Body of pancreas (tissue), 4 donors: Measurements from ENCODE around the gene CCDC30. TPM values are rescaled to one million over a fixed set of nuclear protein-coding genes. Genes with fewer than 3 reads are reported as not detected.

Source experiments
- ATAC-seq: fragments of 150-250 bp; one replicate; pipeline ENCODE4 v1.9.1; 2016
- DNase-seq, 4 donors: peaks; one replicate each; pipeline ENCODE4 v3.0.0-alpha.2; 2019
- H3K27ac ChIP-seq, 4 donors: fragments of 200-600 bp; sonication (generic); 1 replicate in 3 of 4; 2 replicates in 1 of 4; pipeline versions ENCODE4 v1.5.1 to v1.6.1; 2016 to 2019; ENCODE audit warnings: mild to moderate bottlenecking in 1 of 4, mixed read lengths in 1 of 4, moderate library complexity in 1 of 4
- H3K27me3 ChIP-seq, 2 donors: fragments of 200-600 bp; sonication (generic); one replicate each; pipeline ENCODE4 v1.6.0; 2016; ENCODE audit warnings: mild to moderate bottlenecking in 1 of 2
- H3K36me3 ChIP-seq, 2 donors: fragments of 200-600 bp; sonication (generic); replicated peaks in 1 of 2; 2 replicates each; pipeline ENCODE4 v1.5.1; 2016; ENCODE audit warnings: low read depth in 2 of 2; ENCODE audit not compliant: insufficient read depth in 1 of 2
- H3K4me1 ChIP-seq: fragments of 200-600 bp; sonication (generic); one replicate; pipeline ENCODE4 v1.6.0; 2016
- H3K4me3 ChIP-seq, 2 donors: fragments of 200-600 bp; sonication (generic); 1 replicate in 1 of 2; 2 replicates in 1 of 2; pipeline ENCODE4 v1.5.1; 2016 to 2019
- H3K9me3 ChIP-seq, 3 donors: fragments of 200-600 bp; sonication (generic); 1 replicate in 2 of 3; 2 replicates in 1 of 3; pipeline ENCODE4 v1.5.1; 2016
- CTCF ChIP-seq, 7 experiments: fragments of 450-650 bp in 4 of 7; fragments of 200-600 bp in 3 of 7; sonication (generic) in 3 of 7; IDR thresholded peaks; one replicate each; pipeline ENCODE4 v1.5.1; 2016 to 2019; ENCODE audit warnings: antibody characterized with exemption in 7 of 7
- POLR2A ChIP-seq, 3 donors: fragments of 450-650 bp; IDR thresholded peaks; one replicate each; pipeline ENCODE4 v1.6.1; 2016; ENCODE audit warnings: antibody characterized with exemption in 3 of 3, mild to moderate bottlenecking in 2 of 3
- WGBS, 2 donors: methylation state at CpG; one replicate each; pipeline ENCODE4 v1.1.5; 2017; 5-methylcytosine and 5-hydroxymethylcytosine counted together
- intact Hi-C: fragments of 100-400 bp; cut with DNase I; formaldehyde crosslinking; loops from one replicate; pipeline ENCODE4 v1.15.1; 2023
- total RNA-seq, 2 donors: library from RNA; depleted of rRNA; stranded (reverse); fragments of >200 nt; gene quantifications; one replicate each; pipeline ENCODE4 v1.1.0, GENCODE V29; 2016

The CCDC30 gene
- total RNA-seq, 2 donors from 2014 or later, result 2.3 to 8.9 TPM

GRCh38 chr1:42524330-42524729, 61.2 kb downstream of the CCDC30 start:
- Histone ChIP-seq H3K27me3 (no peaks in the 10 kb centered on the region), H3K27ac (no peak overlapping the region), H3K36me3 (no peaks in the 10 kb centered on the region), H3K4me3 (no peak overlapping the region), H3K9me3 (peaks cover 0 to 4% (median 0%) of the 10 kb centered on the region in 3 donors), H3K4me1 (no peaks in the 10 kb centered on the region)
- intact Hi-C loops, result no loop called here
- WGBS, 2 donors, result 86 to 91% methylated on average over 3 of the region's 3 CpGs
- no peak for TF ChIP-seq POLR2A (IDR thresholded peaks at IDR 0.05)
- no peak for TF ChIP-seq CTCF (IDR thresholded peaks at IDR 0.05)
- DNase-seq (no peak), ATAC-seq (no peak)

- Histone ChIP-seq H3K9me3 (no peaks in the 10 kb centered on the region), H3K36me3 (no peaks in the 10 kb centered on the region), H3K27ac (no peak overlapping the region), H3K27me3 (no peaks in the 10 kb centered on the region), H3K4me1 (no peaks in the 10 kb centered on the region), H3K4me3 (no peak overlapping the region)
- DNase-seq, result no peak
- intact Hi-C loops, result no loop called here
- ATAC-seq, result no peak
- 68 to 93% methylated on average over 3 of the region's 3 CpGs for WGBS, 2 donors
- no peak for TF ChIP-seq CTCF (IDR thresholded peaks at IDR 0.05)
- TF ChIP-seq POLR2A (IDR thresholded peaks at IDR 0.05), result no peak
Measured at GRCh38 chr1:42529724-42530181, 66.7 kb downstream of the CCDC30 start.

GRCh38 chr1:42531043-42531442, 68.0 kb downstream of the CCDC30 start:
- 68 to 72% methylated on average over 2 of the region's 2 CpGs for WGBS, 2 donors
- no peak for DNase-seq
- Histone ChIP-seq H3K27ac (no peak overlapping the region), H3K36me3 (no peaks in the 10 kb centered on the region), H3K4me1 (no peaks in the 10 kb centered on the region), H3K27me3 (no peaks in the 10 kb centered on the region), H3K9me3 (no peaks in the 10 kb centered on the region), H3K4me3 (no peak overlapping the region)
- no peak for TF ChIP-seq CTCF (IDR thresholded peaks at IDR 0.05)
- no peak for TF ChIP-seq POLR2A (IDR thresholded peaks at IDR 0.05)
- intact Hi-C loops, result no loop called here
- ATAC-seq, result no peak

- Histone ChIP-seq H3K27me3 (no peaks in the 10 kb centered on the region), H3K4me1 (no peaks in the 10 kb centered on the region), H3K27ac (no peak overlapping the region), H3K36me3 (no peaks in the 10 kb centered on the region), H3K9me3 (no peaks in the 10 kb centered on the region), H3K4me3 (no peak overlapping the region)
- ATAC-seq (no peak), DNase-seq (no peak)
- intact Hi-C loops, result no loop called here
- no peak for TF ChIP-seq POLR2A (IDR thresholded peaks at IDR 0.05)
- TF ChIP-seq CTCF (IDR thresholded peaks at IDR 0.05), result no peak
- WGBS, 2 donors, result 71 to 75% methylated on average over 6 of the region's 6 CpGs
Measured at GRCh38 chr1:42533101-42533863, 70.2 kb downstream of the CCDC30 start.

DNA sequence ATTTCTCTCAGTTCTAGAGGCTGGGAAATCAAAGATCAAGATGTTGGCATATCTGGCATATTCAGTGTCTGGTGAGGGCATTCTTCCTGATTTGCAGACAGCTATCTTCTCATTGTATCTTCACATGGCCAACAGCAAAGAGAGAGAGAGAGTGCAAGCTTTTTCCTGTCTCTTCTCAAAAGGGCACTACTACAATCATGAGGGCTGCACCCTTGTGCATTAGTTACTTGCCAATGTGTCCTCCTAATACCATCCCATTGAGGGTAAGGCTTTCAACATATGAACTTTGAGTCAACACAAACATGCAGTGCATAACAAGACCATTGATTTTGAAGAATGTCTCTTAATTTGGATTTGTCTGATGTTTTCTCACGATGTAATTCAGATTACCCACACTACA, 78.0 kb downstream of the CCDC30 start:
- intact Hi-C loops, result no loop called here
- Histone ChIP-seq H3K4me1 (no peaks in the 10 kb centered on the region), H3K27ac (no peak overlapping the region), H3K27me3 (no peaks in the 10 kb centered on the region), H3K36me3 (no peaks in the 10 kb centered on the region), H3K9me3 (no peaks in the 10 kb centered on the region), H3K4me3 (no peak overlapping the region)
- WGBS, 2 donors, result 62 to 71% methylated on average over 1 of the region's 1 CpG
- TF ChIP-seq POLR2A (IDR thresholded peaks at IDR 0.05) (no peak), CTCF (IDR thresholded peaks at IDR 0.05) (no peak)
- no peak for DNase-seq
- ATAC-seq, result no peak
